HCT116 (cell line): ENCODE measurements around the gene ASB3. TPM values are rescaled to one million over a fixed set of nuclear protein-coding genes. Genes with fewer than 3 reads are reported as not detected.

Source experiments
- ATAC-seq: fragments of 200-7000 bp; cut with Tn5 transposase; 2 replicates; pipeline ENCODE4 v1.9.1; 2020; ENCODE audit warnings: mild to moderate bottlenecking, moderate library complexity
- BruUV-seq: library from RNA; stranded (reverse); fragments of 400-500 nt; replicated peaks from 2 replicates; lab custom pipeline; 2021; lab: Mats Ljungman, UMichigan
- CTCF ChIA-PET: fragments of 300-600 bp; sonication (Branson Sonifier 250); formaldehyde crosslinking; loops from one replicate; lab custom pipeline; 2021; ENCODE audit warnings: antibody characterized with exemption; lab: Charles Lee
- POLR2A ChIA-PET: fragments of 300-600, 350-600 bp; sonication (Branson Sonifier 250); formaldehyde crosslinking; loops from one replicate; lab custom pipeline; 2021; ENCODE audit warnings: antibody characterized with exemption; lab: Charles Lee
- RAD21 ChIA-PET, 2 experiments: fragments of 300-600 bp; sonication (Branson Sonifier 250); formaldehyde crosslinking; loops; one replicate each; lab custom pipeline; 2023; ENCODE audit warnings: low total read pairs in 2 of 2; ENCODE audit not compliant: uncharacterized antibody in 2 of 2, unreplicated experiment in 2 of 2, low non-redundant PET in 1 of 2; lab: Charles Lee
- DNase-seq: peaks from one replicate; pipeline ENCODE4 v3.0.0-alpha.2; 2010; ENCODE audit warnings: low read depth, low spot score
- H2AFZ ChIP-seq: fragments of 200-600 bp; shearing (Covaris generic), sonication (generic); 2 replicates; pipeline ENCODE4 v1.6.1; 2017; ENCODE audit warnings: low read depth, mixed run types, mixed read lengths, antibody characterized with exemption, low read length; ENCODE audit not compliant: poor library complexity, severe bottlenecking
- H3K27ac ChIP-seq: 2 replicates; pipeline ENCODE4 v1.5.1; 2012; ENCODE audit warnings: low read depth, low read length
- H3K27me3 ChIP-seq: fragments of 200-600 bp; sonication (generic); 2 replicates; pipeline ENCODE4 v1.6.1; 2016; ENCODE audit warnings: mixed run types, low read length, mixed read lengths; ENCODE audit not compliant: insufficient read depth
- H3K36me3 ChIP-seq, 2 experiments: fragments of 200-500 bp in 1 of 2; fragments of 200-600 bp in 1 of 2; sonication (Bioruptor generic) in 1 of 2; sonication (generic) in 1 of 2; 2 replicates each; pipeline versions ENCODE4 v1.5.1 to v1.6.1; 2014 to 2016; ENCODE audit warnings: low read length in 2 of 2, inconsistent platforms in 1 of 2, mixed read lengths in 1 of 2, mixed run types in 1 of 2; ENCODE audit not compliant: insufficient read depth in 2 of 2, control insufficient read depth in 1 of 2
- H3K4me1 ChIP-seq, 2 experiments: fragments of 200-600 bp in 1 of 2; sonication (generic) in 1 of 2; 2 replicates each; pipeline versions ENCODE4 v1.5.1 to v1.6.1; 2012 to 2017; ENCODE audit warnings: low read length in 2 of 2, inconsistent platforms in 1 of 2, mild to moderate bottlenecking in 1 of 2, mixed read lengths in 1 of 2, mixed run types in 1 of 2, moderate library complexity in 1 of 2; ENCODE audit not compliant: insufficient read depth in 2 of 2, control insufficient read depth in 1 of 2
- H3K4me2 ChIP-seq: fragments of 200-600 bp; sonication (generic); 2 replicates; pipeline ENCODE4 v1.6.1; 2017; ENCODE audit warnings: mixed run types, low read length, mixed read lengths
- H3K4me3 ChIP-seq, 2 experiments: fragments of 200-600 bp in 1 of 2; sonication (generic) in 1 of 2; replicated peaks in 1 of 2; 2 replicates each; pipeline ENCODE4 v1.5.1; 2011 to 2016; ENCODE audit warnings: low read length in 2 of 2, control low read depth in 1 of 2, low read depth in 1 of 2, mild to moderate bottlenecking in 1 of 2, mixed read lengths in 1 of 2, mixed run types in 1 of 2
- H3K79me2 ChIP-seq: fragments of 200-600 bp; sonication (generic); 2 replicates; pipeline ENCODE4 v1.6.1; 2017; ENCODE audit warnings: mild to moderate bottlenecking, mixed run types, low read length, moderate library complexity, mixed read lengths; ENCODE audit not compliant: insufficient read depth
- H3K9ac ChIP-seq: fragments of 200-600 bp; sonication (generic); 2 replicates; pipeline ENCODE4 v1.6.1; 2016; ENCODE audit warnings: low read length, mixed read lengths
- H3K9me2 ChIP-seq: fragments of 200-600 bp; sonication (generic), shearing (Covaris generic); 2 replicates; pipeline ENCODE4 v1.6.1; 2017; ENCODE audit warnings: mixed run types, mild to moderate bottlenecking, moderate library complexity; ENCODE audit not compliant: insufficient read depth
- H3K9me3 ChIP-seq, 2 experiments: fragments of 200-500 bp in 1 of 2; fragments of 200-600 bp in 1 of 2; sonication (Bioruptor generic) in 1 of 2; sonication (generic) in 1 of 2; 2 replicates each; pipeline ENCODE4 v1.6.1; 2014 to 2017; ENCODE audit warnings: low read length in 2 of 2, mixed read lengths in 2 of 2, inconsistent platforms in 1 of 2, low read depth in 1 of 2, mild to moderate bottlenecking in 1 of 2, mixed run types in 1 of 2, moderate library complexity in 1 of 2; ENCODE audit not compliant: control insufficient read depth in 1 of 2, insufficient read depth in 1 of 2
- H4K20me1 ChIP-seq: fragments of 200-600 bp; sonication (generic), shearing (Covaris generic); 2 replicates; pipeline ENCODE4 v1.6.1; 2017; ENCODE audit warnings: mixed run types, mild to moderate bottlenecking, moderate library complexity; ENCODE audit not compliant: insufficient read depth
- EZH2 ChIP-seq: fragments of 200-600 bp; sonication (generic); IDR thresholded peaks from 2 replicates; pipeline ENCODE4 v1.6.1; 2017; ENCODE audit warnings: antibody characterized with exemption, mixed run types
- MAX ChIP-seq: IDR thresholded peaks from 2 replicates; pipeline ENCODE4 v1.6.1; 2012
- POLR2AphosphoS5 ChIP-seq: IDR thresholded peaks from 2 replicates; pipeline ENCODE4 v1.6.1; 2011; ENCODE audit warnings: mild to moderate bottlenecking, low read depth, low read length, moderate library complexity
- RAD21 ChIP-seq: IDR thresholded peaks from 2 replicates; pipeline ENCODE4 v1.6.1; 2012; ENCODE audit warnings: low read depth, mild to moderate bottlenecking
- REST ChIP-seq: IDR thresholded peaks from 2 replicates; pipeline ENCODE4 v1.6.1; 2012; ENCODE audit warnings: low read depth
- SIN3A ChIP-seq: IDR thresholded peaks from 2 replicates; pipeline ENCODE4 v1.6.1; 2012; ENCODE audit warnings: low read depth
- SRF ChIP-seq: IDR thresholded peaks from 2 replicates; pipeline ENCODE4 v1.6.1; 2012; ENCODE audit warnings: low read depth
- YY1 ChIP-seq: IDR thresholded peaks from 2 replicates; pipeline ENCODE4 v1.6.1; 2011; ENCODE audit warnings: low read length, low read depth, moderate library complexity, mild to moderate bottlenecking; ENCODE audit not compliant: insufficient replicate concordance; ENCODE audit errors: extremely low read depth
- ZBTB33 ChIP-seq: IDR thresholded peaks from 2 replicates; pipeline ENCODE4 v1.6.1; 2011; ENCODE audit warnings: mild to moderate bottlenecking, low read length, moderate library complexity; ENCODE audit not compliant: insufficient replicate concordance; ENCODE audit errors: extremely low read depth
- intact Hi-C: fragments of 100-400 bp; cut with micrococcal nuclease; formaldehyde crosslinking; loops from 2 replicates; pipeline ENCODE4 v1.10.0; 2022
- total RNA-seq: library from RNA; stranded (reverse); gene quantifications from one replicate; pipeline ENCODE4 v1.2.1, GENCODE V29; 2021; ENCODE audit not compliant: unreplicated experiment

The ASB3 gene
- total RNA-seq, 1 experiment from 2014 or later = 17.3 TPM

GRCh38 chr2:53632714-53633113 lies 154.0 kb downstream of the ASB3 start:
- RAD21 ChIA-PET = no interaction called here

More at GRCh38 chr2:53632714-53633113, 154.0 kb downstream of the ASB3 start:
- Histone ChIP-seq H3K9ac (no peak overlapping the region), H3K4me3 (no peak overlapping the region), H4K20me1 (no peaks in the 10 kb centered on the region), H3K36me3 (no peaks in the 10 kb centered on the region), H2AFZ (no peak overlapping the region), H3K4me2 (no peak overlapping the region), H3K4me1 (peaks cover 0 to 9% of the 10 kb centered on the region in 2 experiments; a peak in 1 of 4 replicates), H3K9me3 (no peaks in the 10 kb centered on the region), H3K9me2 (no peaks in the 10 kb centered on the region)
- intact Hi-C loops = no loop called here
- POLR2A ChIA-PET = no interaction called here
- CTCF ChIA-PET = no interaction called here
- DNase-seq = no peak
- BruUV-seq = no TSS peak
- ATAC-seq = no peak
- TF ChIP-seq SIN3A = no peak
- TF ChIP-seq REST = no peak
- no peak for TF ChIP-seq EZH2
- TF ChIP-seq RAD21 = no peak
- TF ChIP-seq SRF = no peak
- no peak for TF ChIP-seq YY1
- no peak for TF ChIP-seq MAX
- TF ChIP-seq POLR2AphosphoS5 = no peak
- no peak for TF ChIP-seq ZBTB33
- TF ChIP-seq, all 23 proteins: peak for 0
- Histone ChIP-seq H3K27ac (no peak overlapping the region), H3K79me2 (no peaks in the 10 kb centered on the region), H3K27me3 (no peaks in the 10 kb centered on the region)
